HFFc6 (cell line): Measurements from ENCODE around the gene GPR153. TPM values are rescaled to one million over a fixed set of nuclear protein-coding genes. Genes with fewer than 3 reads are reported as not detected.

Experiments used
- DNase-seq: peaks from one replicate; pipeline ENCODE4 v3.0.0-alpha.2; 2018
- H3K27ac Mint-ChIP-seq: 2 replicates; pipeline ENCODE4 v1.8.0; 2020; ENCODE audit warnings: mild to moderate bottlenecking, mixed read lengths
- H3K27me3 Mint-ChIP-seq: 2 replicates; pipeline ENCODE4 v1.8.0; 2021; ENCODE audit warnings: mild to moderate bottlenecking, moderate library complexity, mixed read lengths; ENCODE audit not compliant: insufficient read depth
- H3K36me3 Mint-ChIP-seq: 2 replicates; pipeline ENCODE4 v1.8.0; 2021; ENCODE audit warnings: low read depth, mixed read lengths
- H3K4me1 Mint-ChIP-seq: 2 replicates; pipeline ENCODE4 v1.8.0; 2020; ENCODE audit warnings: low read depth, mixed read lengths
- H3K4me3 Mint-ChIP-seq: 2 replicates; pipeline ENCODE4 v1.8.0; 2020; ENCODE audit warnings: mild to moderate bottlenecking, moderate library complexity, mixed read lengths
- H3K9me3 Mint-ChIP-seq: 2 replicates; pipeline ENCODE4 v1.8.0; 2020; ENCODE audit warnings: mild to moderate bottlenecking, mixed read lengths
- total RNA-seq, 6 experiments: library from RNA; stranded (reverse); fragmentation: NEBNext Ultra II Directional; extraction: Animal tissue kit (Norgen Biotek cat#: 25700); gene quantifications; 2 replicates in 1 of 6; 3 replicates in 5 of 6; pipeline ENCODE4 v1.2.3, GENCODE V29; 2021
- TF ChIP-seq, protein P1 (sequence below): fragments of 200-600 bp; sonication (generic); IDR thresholded peaks from 2 replicates; pipeline ENCODE4 v1.5.0; 2021; ENCODE audit warnings: antibody characterized with exemption, mild to moderate bottlenecking

The GPR153 gene
- total RNA-seq, 6 experiments from 2014 or later: 6.0 to 7.9 (median 7.2) TPM

GRCh38 chr1:6268415-6268814 lies 7.5 kb upstream of the GPR153 start:
- Mint-ChIP-seq H3K4me1 (peaks cover 36% of the 10 kb centered on the region), H3K4me3 (no peak overlapping the region), H3K27me3 (no peaks in the 10 kb centered on the region; the same call in none of the 2 replicates), H3K9me3 (no peaks in the 10 kb centered on the region), H3K27ac (no peak overlapping the region), H3K36me3 (no peaks in the 10 kb centered on the region)
- DNase-seq: no peak
- TF ChIP-seq, protein P1, sequence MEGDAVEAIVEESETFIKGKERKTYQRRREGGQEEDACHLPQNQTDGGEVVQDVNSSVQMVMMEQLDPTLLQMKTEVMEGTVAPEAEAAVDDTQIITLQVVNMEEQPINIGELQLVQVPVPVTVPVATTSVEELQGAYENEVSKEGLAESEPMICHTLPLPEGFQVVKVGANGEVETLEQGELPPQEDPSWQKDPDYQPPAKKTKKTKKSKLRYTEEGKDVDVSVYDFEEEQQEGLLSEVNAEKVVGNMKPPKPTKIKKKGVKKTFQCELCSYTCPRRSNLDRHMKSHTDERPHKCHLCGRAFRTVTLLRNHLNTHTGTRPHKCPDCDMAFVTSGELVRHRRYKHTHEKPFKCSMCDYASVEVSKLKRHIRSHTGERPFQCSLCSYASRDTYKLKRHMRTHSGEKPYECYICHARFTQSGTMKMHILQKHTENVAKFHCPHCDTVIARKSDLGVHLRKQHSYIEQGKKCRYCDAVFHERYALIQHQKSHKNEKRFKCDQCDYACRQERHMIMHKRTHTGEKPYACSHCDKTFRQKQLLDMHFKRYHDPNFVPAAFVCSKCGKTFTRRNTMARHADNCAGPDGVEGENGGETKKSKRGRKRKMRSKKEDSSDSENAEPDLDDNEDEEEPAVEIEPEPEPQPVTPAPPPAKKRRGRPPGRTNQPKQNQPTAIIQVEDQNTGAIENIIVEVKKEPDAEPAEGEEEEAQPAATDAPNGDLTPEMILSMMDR: no peak

- DNase-seq: peak; percentile 42
- H3K4me1 Mint-ChIP-seq: peaks cover 30% of the 10 kb centered on the region
- no peak overlapping the region for H3K4me3 Mint-ChIP-seq
- H3K36me3 Mint-ChIP-seq: no peaks in the 10 kb centered on the region
- peak overlapping the region; percentile 11; the same call in 1 of the 2 replicates for H3K27ac Mint-ChIP-seq
- H3K9me3 Mint-ChIP-seq: no peaks in the 10 kb centered on the region
- H3K27me3 Mint-ChIP-seq: no peaks in the 10 kb centered on the region; the same call in 1 of the 2 replicates
- TF ChIP-seq, protein P1: no peak
These were observed 6.9 kb upstream of the GPR153 start for GRCh38 chr1:6267686-6268322.

DNA sequence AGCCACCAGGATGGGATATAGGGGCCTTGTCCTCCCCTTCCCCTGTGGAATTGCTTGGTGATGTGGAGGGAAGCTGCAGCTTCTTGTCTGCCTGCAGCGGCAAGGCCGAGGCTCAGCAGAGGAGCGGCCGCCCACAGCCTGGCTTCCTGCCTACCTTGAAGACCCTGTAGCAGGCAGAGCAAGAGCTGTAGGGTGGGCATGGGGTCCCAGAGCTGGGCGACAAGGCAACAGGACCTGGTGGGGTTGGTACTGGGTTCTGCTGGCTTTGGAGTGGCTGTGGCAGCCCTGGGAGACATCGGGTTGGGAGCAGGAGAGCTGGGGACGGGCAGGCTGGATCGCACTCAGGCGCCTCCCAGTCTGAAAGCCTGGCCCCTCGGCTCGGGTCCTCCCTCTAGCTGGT lies 5.7 kb upstream of the GPR153 start:
- Mint-ChIP-seq H3K4me1 (peaks cover 21% of the 10 kb centered on the region), H3K36me3 (no peaks in the 10 kb centered on the region), H3K9me3 (no peaks in the 10 kb centered on the region), H3K27me3 (peaks cover 2% of the 10 kb centered on the region; the same call in 1 of the 2 replicates), H3K27ac (no peak overlapping the region), H3K4me3 (no peak overlapping the region)
- no peak for DNase-seq
- TF ChIP-seq, protein P1: no peak

DNA sequence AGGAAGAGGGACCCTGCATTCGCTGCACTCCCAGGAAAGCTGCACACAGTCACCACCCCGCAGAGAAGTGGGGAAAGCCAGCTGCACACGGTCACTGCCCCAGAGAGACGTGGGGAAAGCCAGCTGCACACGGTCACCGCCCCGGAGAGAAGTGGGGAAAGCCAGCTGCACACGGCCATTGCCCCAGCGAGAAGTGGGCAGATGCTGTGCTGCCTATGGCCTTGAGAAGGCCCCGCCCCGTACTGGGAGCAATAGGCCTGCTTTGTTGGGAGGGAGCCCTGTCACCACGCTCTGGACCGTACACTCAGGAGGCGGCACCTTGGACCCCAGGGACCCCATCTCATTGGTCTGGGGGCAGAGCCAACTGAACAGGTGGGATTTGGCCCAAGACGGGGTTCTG lies 4.3 kb upstream of the GPR153 start:
- Mint-ChIP-seq H3K4me3 (no peak overlapping the region), H3K27me3 (peaks cover 2% of the 10 kb centered on the region; the same call in 1 of the 2 replicates), H3K27ac (no peak overlapping the region), H3K4me1 (peaks cover 14% of the 10 kb centered on the region), H3K36me3 (no peaks in the 10 kb centered on the region), H3K9me3 (no peaks in the 10 kb centered on the region)
- TF ChIP-seq, protein P1: no peak
- no peak for DNase-seq

GRCh38 chr1:6263716-6264115 lies 2.8 kb upstream of the GPR153 start:
- no peak overlapping the region for H3K4me3 Mint-ChIP-seq
- TF ChIP-seq, protein P1: no peak

More at GRCh38 chr1:6263716-6264115, 2.8 kb upstream of the GPR153 start:
- no peaks in the 10 kb centered on the region for H3K9me3 Mint-ChIP-seq
- no peaks in the 10 kb centered on the region for H3K36me3 Mint-ChIP-seq
- no peak for DNase-seq
- H3K27me3 Mint-ChIP-seq: peaks cover 2% of the 10 kb centered on the region
- H3K27ac Mint-ChIP-seq: no peak overlapping the region
- H3K4me1 Mint-ChIP-seq: peaks cover 14% of the 10 kb centered on the region
